SKM-1 (cell line): ENCODE results near the gene FCER1G.
"Not testable (repeated sequence)": the region's sequence is repeated elsewhere in the genome, so short reads cannot be mapped to it uniquely, and the experiment has no call there.

Experiments
- DNase-seq: peaks from one replicate; lab custom pipeline; 2025; ENCODE audit not compliant: unreplicated experiment; lab: John Stamatoyannopoulos, UW

FCER1G gene

GRCh38 chr1:161227196-161227871 lies 12.2 kb downstream of the FCER1G start:
- DNase-seq: peak; percentile 97

- DNase-seq: no peak
These were observed 12.9 kb downstream of the FCER1G start for GRCh38 chr1:161228032-161228431.

GRCh38 chr1:161229896-161230295 lies 14.8 kb downstream of the FCER1G start:
- no peak for DNase-seq

GRCh38 chr1:161230762-161231161 lies 15.7 kb downstream of the FCER1G start:
- no peak for DNase-seq

- no peak for DNase-seq
These were observed 18.0 kb downstream of the FCER1G start for GRCh38 chr1:161233102-161233501.

GRCh38 chr1:161235957-161236775 lies 21.1 kb downstream of the FCER1G start:
- DNase-seq: no peak

GRCh38 chr1:161238039-161238473 lies 23.0 kb downstream of the FCER1G start, which contains the start of gene NR1I3:
TSS of gene NR1I3 (minus strand) at chr1:161238203. CDS start at chr1:161236565, 1,638 bp downstream.
- DNase-seq: no peak

- no peak for DNase-seq
These were observed 26.6 kb downstream of the FCER1G start for GRCh38 chr1:161241682-161242081.

- peak; percentile 65 for DNase-seq
These were observed 27.2 kb downstream of the FCER1G start for GRCh38 chr1:161242313-161242712.

GRCh38 chr1:161244888-161245287 lies 29.8 kb downstream of the FCER1G start:
- DNase-seq: no peak

GRCh38 chr1:161250100-161250499 lies 35.0 kb downstream of the FCER1G start:
- not testable (repeated sequence) for DNase-seq

- no peak for DNase-seq
These were observed 35.7 kb downstream of the FCER1G start for GRCh38 chr1:161250829-161251228.

- no peak for DNase-seq
These were observed 36.5 kb downstream of the FCER1G start for GRCh38 chr1:161251579-161251978.

- not testable (repeated sequence) for DNase-seq
These were observed 40.2 kb downstream of the FCER1G start for GRCh38 chr1:161255302-161255701.

- DNase-seq: not testable (repeated sequence)
These were observed 40.9 kb downstream of the FCER1G start for GRCh38 chr1:161255955-161256520.

GRCh38 chr1:161257109-161257508 lies 42.0 kb downstream of the FCER1G start:
- DNase-seq: not testable (repeated sequence)

GRCh38 chr1:161258439-161259344 lies 43.6 kb downstream of the FCER1G start, which contains the start of gene PCP4L1:
TSS of gene PCP4L1 (plus strand) at chr1:161258745. CDS start at chr1:161258975, 230 bp downstream.
- no peak for DNase-seq

GRCh38 chr1:161259345-161259702 lies 44.2 kb downstream of the FCER1G start:
- no peak for DNase-seq

- DNase-seq: no peak
These were observed 44.7 kb downstream of the FCER1G start for GRCh38 chr1:161259765-161260164.

- no peak for DNase-seq
These were observed 45.5 kb downstream of the FCER1G start for GRCh38 chr1:161260376-161261260.
